Measurements from ENCODE around the gene SGO1.

The SGO1 gene

DNA sequence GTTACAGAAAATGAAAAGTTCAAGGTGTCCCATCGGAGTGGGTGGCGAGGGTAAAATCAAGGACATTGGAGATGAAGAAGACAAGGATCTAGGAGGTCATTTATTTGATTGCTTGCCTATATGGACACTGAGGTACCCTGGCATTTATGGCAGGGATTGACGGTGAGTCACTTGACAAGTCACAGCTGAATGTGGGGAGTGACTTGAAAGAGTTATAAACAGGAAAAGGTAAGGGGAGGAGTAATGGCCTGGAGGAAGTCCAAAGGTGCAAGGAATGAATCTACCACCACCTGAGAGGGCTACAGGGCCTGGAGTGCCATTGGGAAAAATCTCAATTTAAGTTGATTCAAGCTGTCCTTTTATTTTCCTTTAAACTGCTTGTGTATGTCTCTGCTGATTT is 11.8 kb upstream of the SGO1 start:
- Histone ChIP-seq H3K4me3 (replicated peaks; ENCODE audit: insufficient read depth, low read length) (no peak overlapping the region), H3K27ac (replicated peaks) (no peak overlapping the region), H3K27me3 (ENCODE audit: insufficient read depth, poor library complexity, severe bottlenecking) (no peaks in the 10 kb centered on the region)
- no peak for TF ChIP-seq GABPA (IDR thresholded peaks at IDR 0.05; ENCODE audit: low read depth)
- TF ChIP-seq POLR2AphosphoS5 (IDR thresholded peaks at IDR 0.05; ENCODE audit: low read depth), result no peak
- TF ChIP-seq, protein P1, sequence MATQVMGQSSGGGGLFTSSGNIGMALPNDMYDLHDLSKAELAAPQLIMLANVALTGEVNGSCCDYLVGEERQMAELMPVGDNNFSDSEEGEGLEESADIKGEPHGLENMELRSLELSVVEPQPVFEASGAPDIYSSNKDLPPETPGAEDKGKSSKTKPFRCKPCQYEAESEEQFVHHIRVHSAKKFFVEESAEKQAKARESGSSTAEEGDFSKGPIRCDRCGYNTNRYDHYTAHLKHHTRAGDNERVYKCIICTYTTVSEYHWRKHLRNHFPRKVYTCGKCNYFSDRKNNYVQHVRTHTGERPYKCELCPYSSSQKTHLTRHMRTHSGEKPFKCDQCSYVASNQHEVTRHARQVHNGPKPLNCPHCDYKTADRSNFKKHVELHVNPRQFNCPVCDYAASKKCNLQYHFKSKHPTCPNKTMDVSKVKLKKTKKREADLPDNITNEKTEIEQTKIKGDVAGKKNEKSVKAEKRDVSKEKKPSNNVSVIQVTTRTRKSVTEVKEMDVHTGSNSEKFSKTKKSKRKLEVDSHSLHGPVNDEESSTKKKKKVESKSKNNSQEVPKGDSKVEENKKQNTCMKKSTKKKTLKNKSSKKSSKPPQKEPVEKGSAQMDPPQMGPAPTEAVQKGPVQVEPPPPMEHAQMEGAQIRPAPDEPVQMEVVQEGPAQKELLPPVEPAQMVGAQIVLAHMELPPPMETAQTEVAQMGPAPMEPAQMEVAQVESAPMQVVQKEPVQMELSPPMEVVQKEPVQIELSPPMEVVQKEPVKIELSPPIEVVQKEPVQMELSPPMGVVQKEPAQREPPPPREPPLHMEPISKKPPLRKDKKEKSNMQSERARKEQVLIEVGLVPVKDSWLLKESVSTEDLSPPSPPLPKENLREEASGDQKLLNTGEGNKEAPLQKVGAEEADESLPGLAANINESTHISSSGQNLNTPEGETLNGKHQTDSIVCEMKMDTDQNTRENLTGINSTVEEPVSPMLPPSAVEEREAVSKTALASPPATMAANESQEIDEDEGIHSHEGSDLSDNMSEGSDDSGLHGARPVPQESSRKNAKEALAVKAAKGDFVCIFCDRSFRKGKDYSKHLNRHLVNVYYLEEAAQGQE (IDR thresholded peaks at IDR 0.05; ENCODE audit: insufficient replicate concordance, low read depth), result no peak
- TF ChIP-seq SPI1 (IDR thresholded peaks at IDR 0.05; ENCODE audit: borderline replicate concordance, low read depth), result no peak
- TF ChIP-seq, protein P2, sequence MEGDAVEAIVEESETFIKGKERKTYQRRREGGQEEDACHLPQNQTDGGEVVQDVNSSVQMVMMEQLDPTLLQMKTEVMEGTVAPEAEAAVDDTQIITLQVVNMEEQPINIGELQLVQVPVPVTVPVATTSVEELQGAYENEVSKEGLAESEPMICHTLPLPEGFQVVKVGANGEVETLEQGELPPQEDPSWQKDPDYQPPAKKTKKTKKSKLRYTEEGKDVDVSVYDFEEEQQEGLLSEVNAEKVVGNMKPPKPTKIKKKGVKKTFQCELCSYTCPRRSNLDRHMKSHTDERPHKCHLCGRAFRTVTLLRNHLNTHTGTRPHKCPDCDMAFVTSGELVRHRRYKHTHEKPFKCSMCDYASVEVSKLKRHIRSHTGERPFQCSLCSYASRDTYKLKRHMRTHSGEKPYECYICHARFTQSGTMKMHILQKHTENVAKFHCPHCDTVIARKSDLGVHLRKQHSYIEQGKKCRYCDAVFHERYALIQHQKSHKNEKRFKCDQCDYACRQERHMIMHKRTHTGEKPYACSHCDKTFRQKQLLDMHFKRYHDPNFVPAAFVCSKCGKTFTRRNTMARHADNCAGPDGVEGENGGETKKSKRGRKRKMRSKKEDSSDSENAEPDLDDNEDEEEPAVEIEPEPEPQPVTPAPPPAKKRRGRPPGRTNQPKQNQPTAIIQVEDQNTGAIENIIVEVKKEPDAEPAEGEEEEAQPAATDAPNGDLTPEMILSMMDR (IDR thresholded peaks at IDR 0.05; ENCODE audit: insufficient read depth, low read length), result no peak
- DNase-seq (ENCODE audit: low read depth in 1 of 2, low spot score in 1 of 2), result no peak

DNA sequence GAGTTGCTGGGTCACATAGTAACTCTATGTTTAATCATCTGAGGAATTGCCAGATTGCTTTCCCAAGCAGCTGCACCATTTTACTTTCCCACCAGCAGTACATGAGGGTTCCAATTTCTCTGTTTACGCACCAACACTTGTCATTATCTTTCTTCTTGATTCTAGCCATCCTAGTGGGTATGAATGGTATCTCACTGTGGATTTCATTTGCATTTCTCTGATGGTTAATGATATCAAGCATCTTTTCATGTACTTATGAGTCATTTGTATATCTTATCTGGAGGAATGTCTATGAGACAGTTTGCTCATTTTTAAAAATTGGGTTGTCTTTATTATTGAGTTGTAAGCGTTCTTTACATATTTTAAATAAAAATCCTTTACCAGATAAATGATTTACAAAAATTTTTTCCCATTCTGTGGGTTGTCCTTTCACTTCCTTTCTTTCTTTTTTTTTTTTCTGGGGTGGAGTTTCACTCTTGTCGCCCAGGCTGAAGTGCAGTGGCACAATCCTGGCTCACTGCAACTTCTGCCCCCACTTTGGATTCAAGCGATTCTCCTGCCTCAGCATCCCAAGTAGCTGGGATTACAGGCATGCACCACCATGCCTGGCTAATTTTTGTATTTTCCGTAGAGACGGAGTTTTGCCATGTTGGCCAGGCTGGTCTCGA is 8.9 kb upstream of the SGO1 start:
- no peak overlapping the region for H3K27ac ChIP-seq (replicated peaks)
- no peak overlapping the region for H3K4me3 ChIP-seq (replicated peaks; ENCODE audit: insufficient read depth, low read length)
- no peaks in the 10 kb centered on the region for H3K27me3 ChIP-seq (ENCODE audit: insufficient read depth, poor library complexity, severe bottlenecking)
- TF ChIP-seq, protein P2 (IDR thresholded peaks at IDR 0.05; ENCODE audit: insufficient read depth, low read length), result no peak
- TF ChIP-seq SPI1 (IDR thresholded peaks at IDR 0.05; ENCODE audit: borderline replicate concordance, low read depth), result no peak
- no peak for TF ChIP-seq GABPA (IDR thresholded peaks at IDR 0.05; ENCODE audit: low read depth)
- TF ChIP-seq, protein P1 (IDR thresholded peaks at IDR 0.05; ENCODE audit: insufficient replicate concordance, low read depth), result no peak
- no peak for TF ChIP-seq POLR2AphosphoS5 (IDR thresholded peaks at IDR 0.05; ENCODE audit: low read depth)
- DNase-seq (ENCODE audit: low read depth in 1 of 2, low spot score in 1 of 2), result no peak

DNA sequence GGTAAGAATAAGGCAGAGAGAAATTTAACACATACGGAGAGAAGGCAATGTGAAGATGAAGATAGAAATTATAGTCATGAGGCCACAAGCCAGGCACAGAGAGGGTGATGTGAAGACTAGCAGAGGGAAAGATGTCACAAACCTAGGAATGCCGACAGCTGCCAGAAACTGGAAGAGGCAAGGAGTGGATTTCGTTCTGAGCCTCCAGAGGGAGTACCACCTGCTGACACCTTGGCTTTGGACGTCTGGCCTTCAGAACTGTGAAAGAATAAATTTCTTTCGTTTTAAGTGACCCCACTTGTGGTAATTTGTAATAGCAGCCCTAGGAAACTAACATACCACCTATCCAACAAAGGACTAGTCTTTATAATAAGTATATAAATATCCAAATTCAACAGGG is 5.0 kb upstream of the SGO1 start:
- H3K4me3 ChIP-seq (replicated peaks; ENCODE audit: insufficient read depth, low read length), result no peak overlapping the region
- DNase-seq (ENCODE audit: low read depth in 1 of 2, low spot score in 1 of 2), result no peak
- no peak overlapping the region for H3K27ac ChIP-seq (replicated peaks)
- TF ChIP-seq, protein P2 (IDR thresholded peaks at IDR 0.05; ENCODE audit: insufficient read depth, low read length), result no peak
- TF ChIP-seq, protein P1 (IDR thresholded peaks at IDR 0.05; ENCODE audit: insufficient replicate concordance, low read depth), result no peak
- TF ChIP-seq SPI1 (IDR thresholded peaks at IDR 0.05; ENCODE audit: borderline replicate concordance, low read depth), result no peak
- no peak for TF ChIP-seq POLR2AphosphoS5 (IDR thresholded peaks at IDR 0.05; ENCODE audit: low read depth)
- TF ChIP-seq GABPA (IDR thresholded peaks at IDR 0.05; ENCODE audit: low read depth), result no peak
- no peaks in the 10 kb centered on the region for H3K27me3 ChIP-seq (ENCODE audit: insufficient read depth, poor library complexity, severe bottlenecking)

Measured in HL-60 (cell line).